Activated naive CD8-positive, alpha-beta T cell treated with anti-CD3 and anti-CD28 coated beads, Interleukin-2, amount 50 U/mL, for 24 hours (primary cell): Measurements from ENCODE around the gene ZNF431.
A peak's percentile ranks its signal among the peaks of the same experiment; 100 is the strongest.

Experiments used
- ATAC-seq: fragments of 150-1000 bp; cut with Tn5 transposase; one replicate; pipeline ENCODE4 v1.10.0; 2021
- DNase-seq: peaks from one replicate; pipeline ENCODE4 v3.0.0; 2021
- H3K27ac Mint-ChIP-seq: one replicate; pipeline ENCODE4 v1.8.0; 2021; ENCODE audit warnings: mild to moderate bottlenecking, mixed read lengths
- H3K27me3 Mint-ChIP-seq: one replicate; pipeline ENCODE4 v1.8.0; 2021; ENCODE audit warnings: mixed read lengths
- H3K36me3 Mint-ChIP-seq: one replicate; pipeline ENCODE4 v1.8.0; 2021; ENCODE audit warnings: low read depth, mixed read lengths
- H3K4me1 Mint-ChIP-seq: one replicate; pipeline ENCODE4 v1.8.0; 2021; ENCODE audit warnings: mixed read lengths
- H3K4me3 Mint-ChIP-seq: one replicate; pipeline ENCODE4 v1.8.0; 2021; ENCODE audit warnings: mild to moderate bottlenecking, moderate library complexity, mixed read lengths
- H3K9me3 Mint-ChIP-seq: one replicate; pipeline ENCODE4 v1.8.0; 2021; ENCODE audit warnings: mixed read lengths

ZNF431 gene

GRCh38 chr19:21141787-21142464 is at the start of gene ZNF431:
Gene ZNF431 (plus strand): TSS chr19:21142040. CDS start chr19:21142184, 144 bp downstream.
- Mint-ChIP-seq H3K27ac (peak within 1 kb of the TSS; percentile 92), H3K4me3 (peak within 1 kb of the TSS; percentile 94)
- ATAC-seq: peak; percentile 100

GRCh38 chr19:21092109-21092508 is 49.7 kb upstream of the ZNF431 start:
- DNase-seq (no peak), ATAC-seq (no peak)
- Mint-ChIP-seq H3K4me3 (no peak overlapping the region), H3K36me3 (peaks cover 33% of the 10 kb centered on the region), H3K27me3 (no peaks in the 10 kb centered on the region), H3K27ac (no peak overlapping the region), H3K9me3 (no peaks in the 10 kb centered on the region), H3K4me1 (peaks cover 3% of the 10 kb centered on the region)

More at GRCh38 chr19:21141787-21142464, at the start of gene ZNF431:
- Mint-ChIP-seq H3K27me3 (no peaks in the 10 kb centered on the region), H3K36me3 (peaks cover 42% of the 10 kb centered on the region), H3K9me3 (no peaks in the 10 kb centered on the region), H3K4me1 (peaks cover 31% of the 10 kb centered on the region)
- peak; percentile 84 for DNase-seq

GRCh38 chr19:21094347-21095025 is 47.4 kb upstream of the ZNF431 start:
- no peak overlapping the region for H3K4me3 Mint-ChIP-seq
- H3K27me3 Mint-ChIP-seq: no peaks in the 10 kb centered on the region
- peaks cover 3% of the 10 kb centered on the region for H3K4me1 Mint-ChIP-seq
- no peak for DNase-seq
- H3K36me3 Mint-ChIP-seq: peaks cover 45% of the 10 kb centered on the region
- no peak overlapping the region for H3K27ac Mint-ChIP-seq
- ATAC-seq: no peak
- no peaks in the 10 kb centered on the region for H3K9me3 Mint-ChIP-seq

GRCh38 chr19:21098291-21098690 is 43.5 kb upstream of the ZNF431 start:
- Mint-ChIP-seq H3K9me3 (no peaks in the 10 kb centered on the region), H3K36me3 (peaks cover 55% of the 10 kb centered on the region), H3K4me1 (peaks cover 3% of the 10 kb centered on the region), H3K4me3 (no peak overlapping the region), H3K27ac (no peak overlapping the region), H3K27me3 (no peaks in the 10 kb centered on the region)
- ATAC-seq (no peak), DNase-seq (no peak)

GRCh38 chr19:21101521-21102242 is 40.2 kb upstream of the ZNF431 start:
- peaks cover 59% of the 10 kb centered on the region for H3K36me3 Mint-ChIP-seq
- ATAC-seq (peak; percentile 40), DNase-seq (no peak)
- H3K4me3 Mint-ChIP-seq: no peak overlapping the region
- H3K27me3 Mint-ChIP-seq: no peaks in the 10 kb centered on the region
- H3K4me1 Mint-ChIP-seq: no peaks in the 10 kb centered on the region
- no peaks in the 10 kb centered on the region for H3K9me3 Mint-ChIP-seq
- no peak overlapping the region for H3K27ac Mint-ChIP-seq

- Mint-ChIP-seq H3K36me3 (peaks cover 75% of the 10 kb centered on the region), H3K9me3 (peaks cover 29% of the 10 kb centered on the region), H3K4me1 (no peaks in the 10 kb centered on the region), H3K4me3 (no peak overlapping the region), H3K27me3 (no peaks in the 10 kb centered on the region), H3K27ac (no peak overlapping the region)
- no peak for ATAC-seq
- DNase-seq: no peak
These were observed 32.7 kb upstream of the ZNF431 start for GRCh38 chr19:21109116-21109515.

- no peak for DNase-seq
- Mint-ChIP-seq H3K36me3 (peaks cover 76% of the 10 kb centered on the region), H3K4me3 (no peak overlapping the region), H3K9me3 (peaks cover 38% of the 10 kb centered on the region), H3K27me3 (no peaks in the 10 kb centered on the region), H3K27ac (no peak overlapping the region), H3K4me1 (no peaks in the 10 kb centered on the region)
- ATAC-seq: no peak
These were observed 31.7 kb upstream of the ZNF431 start for GRCh38 chr19:21110183-21110582.

- no peaks in the 10 kb centered on the region for H3K27me3 Mint-ChIP-seq
- H3K4me1 Mint-ChIP-seq: no peaks in the 10 kb centered on the region
- H3K4me3 Mint-ChIP-seq: no peak overlapping the region
These were observed 26.4 kb upstream of the ZNF431 start for GRCh38 chr19:21115430-21115829.

GRCh38 chr19:21117041-21117907 is 24.6 kb upstream of the ZNF431 start:
- H3K36me3 Mint-ChIP-seq: peaks cover 64% of the 10 kb centered on the region
- DNase-seq (no peak), ATAC-seq (no peak)
- H3K27me3 Mint-ChIP-seq: no peaks in the 10 kb centered on the region
- H3K4me3 Mint-ChIP-seq: no peak overlapping the region
- H3K27ac Mint-ChIP-seq: no peak overlapping the region
- H3K9me3 Mint-ChIP-seq: peaks cover 46% of the 10 kb centered on the region
- H3K4me1 Mint-ChIP-seq: no peaks in the 10 kb centered on the region

More at GRCh38 chr19:21115430-21115829, 26.4 kb upstream of the ZNF431 start:
- ATAC-seq: no peak
- H3K9me3 Mint-ChIP-seq: peaks cover 58% of the 10 kb centered on the region
- peaks cover 79% of the 10 kb centered on the region for H3K36me3 Mint-ChIP-seq
- H3K27ac Mint-ChIP-seq: no peak overlapping the region
- no peak for DNase-seq

- Mint-ChIP-seq H3K27me3 (no peaks in the 10 kb centered on the region), H3K36me3 (peaks cover 6% of the 10 kb centered on the region), H3K9me3 (peaks cover 23% of the 10 kb centered on the region), H3K4me1 (no peaks in the 10 kb centered on the region), H3K4me3 (no peak overlapping the region), H3K27ac (no peak overlapping the region)
- ATAC-seq: no peak
- DNase-seq: no peak
These were observed 15.8 kb upstream of the ZNF431 start for GRCh38 chr19:21126078-21126477.

GRCh38 chr19:21127001-21127400 is 14.8 kb upstream of the ZNF431 start:
- Mint-ChIP-seq H3K27ac (no peak overlapping the region), H3K27me3 (no peaks in the 10 kb centered on the region), H3K36me3 (peaks cover 6% of the 10 kb centered on the region), H3K4me1 (no peaks in the 10 kb centered on the region), H3K9me3 (peaks cover 23% of the 10 kb centered on the region), H3K4me3 (no peak overlapping the region)
- ATAC-seq (no peak), DNase-seq (no peak)

GRCh38 chr19:21127898-21128297 is 13.9 kb upstream of the ZNF431 start:
- H3K9me3 Mint-ChIP-seq: peaks cover 23% of the 10 kb centered on the region

GRCh38 chr19:21128901-21129698 is 12.7 kb upstream of the ZNF431 start:
- DNase-seq (no peak), ATAC-seq (no peak)
- H3K4me3 Mint-ChIP-seq: no peak overlapping the region

More at GRCh38 chr19:21127898-21128297, 13.9 kb upstream of the ZNF431 start:
- Mint-ChIP-seq H3K27ac (no peak overlapping the region), H3K4me3 (no peak overlapping the region), H3K36me3 (no peaks in the 10 kb centered on the region), H3K27me3 (no peaks in the 10 kb centered on the region), H3K4me1 (no peaks in the 10 kb centered on the region)
- ATAC-seq: no peak
- DNase-seq: no peak

More at GRCh38 chr19:21128901-21129698, 12.7 kb upstream of the ZNF431 start:
- H3K27ac Mint-ChIP-seq: no peak overlapping the region
- H3K9me3 Mint-ChIP-seq: peaks cover 23% of the 10 kb centered on the region
- H3K36me3 Mint-ChIP-seq: no peaks in the 10 kb centered on the region
- peaks cover 2% of the 10 kb centered on the region for H3K27me3 Mint-ChIP-seq
- H3K4me1 Mint-ChIP-seq: no peaks in the 10 kb centered on the region
